ENCODE measurements around the gene NAV3. TPM values are rescaled to one million over a fixed set of nuclear protein-coding genes. Genes with fewer than 3 reads are reported as not detected.

NAV3 gene
- total and polyA plus RNA-seq, 2 experiments from 2014 or later, result 4.0 to 12.0 TPM

DNA sequence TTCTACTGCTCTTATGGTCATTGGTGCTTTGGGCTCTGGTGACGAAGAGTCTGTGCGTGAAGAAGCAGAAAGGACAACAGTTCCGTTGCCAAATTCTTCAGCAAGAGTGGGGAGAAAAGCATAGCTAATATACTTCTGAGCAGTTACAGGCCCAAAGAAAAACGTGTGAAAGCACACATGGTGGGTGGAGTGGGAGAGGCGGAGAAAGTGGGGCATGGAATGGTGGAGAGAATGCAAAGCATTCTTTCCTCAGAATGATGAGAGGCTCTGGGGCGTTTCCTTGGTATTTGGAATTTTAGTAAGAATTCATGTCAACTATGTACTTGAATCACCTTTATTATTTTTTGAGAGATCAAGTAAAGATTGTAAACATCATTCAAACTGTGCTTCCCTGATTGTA, 396.1 kb downstream of the NAV3 start:
- Mint-ChIP-seq H3K27ac (no peak overlapping the region), H3K36me3 (ENCODE audit: low read depth) (peaks cover 15% of the 10 kb centered on the region; the same call in 2 of the 3 replicates), H3K9me3 (peaks cover 10% of the 10 kb centered on the region), H3K4me1 (peaks cover 21% of the 10 kb centered on the region), H3K27me3 (ENCODE audit: insufficient read depth, low read depth, poor library complexity) (peaks cover 2% of the 10 kb centered on the region), H3K4me3 (no peak overlapping the region)
- H3F3A ChIP-seq (replicated peaks; ENCODE audit: low read depth), result no peaks in the 10 kb centered on the region
- no peak overlapping the region for H3K4me2 ChIP-seq
- H4K20me1 ChIP-seq (replicated peaks; ENCODE audit: insufficient read depth), result no peaks in the 10 kb centered on the region
- no peak overlapping the region for H3K27ac ChIP-seq (ENCODE audit: low read depth)
- ATAC-seq (no peak), DNase-seq (ENCODE audit: low spot score) (no peak)
- H3K9me2 ChIP-seq (ENCODE audit: insufficient read depth), result no peaks in the 10 kb centered on the region
- TF ChIP-seq, protein P1, sequence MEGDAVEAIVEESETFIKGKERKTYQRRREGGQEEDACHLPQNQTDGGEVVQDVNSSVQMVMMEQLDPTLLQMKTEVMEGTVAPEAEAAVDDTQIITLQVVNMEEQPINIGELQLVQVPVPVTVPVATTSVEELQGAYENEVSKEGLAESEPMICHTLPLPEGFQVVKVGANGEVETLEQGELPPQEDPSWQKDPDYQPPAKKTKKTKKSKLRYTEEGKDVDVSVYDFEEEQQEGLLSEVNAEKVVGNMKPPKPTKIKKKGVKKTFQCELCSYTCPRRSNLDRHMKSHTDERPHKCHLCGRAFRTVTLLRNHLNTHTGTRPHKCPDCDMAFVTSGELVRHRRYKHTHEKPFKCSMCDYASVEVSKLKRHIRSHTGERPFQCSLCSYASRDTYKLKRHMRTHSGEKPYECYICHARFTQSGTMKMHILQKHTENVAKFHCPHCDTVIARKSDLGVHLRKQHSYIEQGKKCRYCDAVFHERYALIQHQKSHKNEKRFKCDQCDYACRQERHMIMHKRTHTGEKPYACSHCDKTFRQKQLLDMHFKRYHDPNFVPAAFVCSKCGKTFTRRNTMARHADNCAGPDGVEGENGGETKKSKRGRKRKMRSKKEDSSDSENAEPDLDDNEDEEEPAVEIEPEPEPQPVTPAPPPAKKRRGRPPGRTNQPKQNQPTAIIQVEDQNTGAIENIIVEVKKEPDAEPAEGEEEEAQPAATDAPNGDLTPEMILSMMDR (conservative IDR thresholded peaks at IDR 0.05; ENCODE audit: low read depth in 2 of 2), result no peak
- TF ChIP-seq ETS1 (IDR thresholded peaks at IDR 0.05), result no peak
- no peak for TF ChIP-seq ZNF331 (CRISPR knock-in tag; IDR thresholded peaks at IDR 0.05; ENCODE audit: low read depth)
- TF ChIP-seq NANOG (IDR thresholded peaks at IDR 0.05; ENCODE audit: borderline replicate concordance), result no peak
- no peak overlapping the region for H2AFZ ChIP-seq
- H3K4me1 ChIP-seq (ENCODE audit: insufficient read depth), result peaks cover 24% of the 10 kb centered on the region
- H3K4me3 ChIP-seq, result no peak overlapping the region
- no peaks in the 10 kb centered on the region for H3K27me3 ChIP-seq (ENCODE audit: insufficient read depth)
- H3K79me2 ChIP-seq (replicated peaks; ENCODE audit: insufficient read depth), result no peaks in the 10 kb centered on the region
- no peaks in the 10 kb centered on the region for H3K36me3 ChIP-seq (ENCODE audit: insufficient read depth)

- peaks cover 47% of the 10 kb centered on the region for H3K4me1 Mint-ChIP-seq
- ATAC-seq (peak; percentile 93), DNase-seq (ENCODE audit: low spot score) (peak; percentile 83)
- Histone ChIP-seq H4K20me1 (replicated peaks; ENCODE audit: insufficient read depth) (no peaks in the 10 kb centered on the region), H3K27me3 (ENCODE audit: insufficient read depth) (no peaks in the 10 kb centered on the region), H3K36me3 (ENCODE audit: insufficient read depth) (no peaks in the 10 kb centered on the region), H3F3A (replicated peaks; ENCODE audit: low read depth) (no peaks in the 10 kb centered on the region), H3K4me1 (ENCODE audit: insufficient read depth) (peaks cover 43% of the 10 kb centered on the region), H3K27ac (ENCODE audit: low read depth) (peak overlapping the region; percentile 82), H3K4me2 (peak overlapping the region; percentile 31), H3K4me3 (no peak overlapping the region), H3K9me2 (ENCODE audit: insufficient read depth) (no peaks in the 10 kb centered on the region), H2AFZ (peak overlapping the region; percentile 30; the same call in 1 of the 2 replicates), H3K79me2 (replicated peaks; ENCODE audit: insufficient read depth) (no peaks in the 10 kb centered on the region)
- peak overlapping the region; percentile 83 for H3K27ac Mint-ChIP-seq
- H3K36me3 Mint-ChIP-seq (ENCODE audit: low read depth), result peaks cover 15% of the 10 kb centered on the region; the same call in 2 of the 3 replicates
- peaks cover 2% of the 10 kb centered on the region for H3K27me3 Mint-ChIP-seq (ENCODE audit: insufficient read depth, low read depth, poor library complexity)
- H3K9me3 Mint-ChIP-seq, result peaks cover 10% of the 10 kb centered on the region
- H3K4me3 Mint-ChIP-seq, result peak overlapping the region; percentile 48; the same call in 2 of the 3 replicates
- TF ChIP-seq JUNB (IDR thresholded peaks at IDR 0.05; ENCODE audit: unreplicated experiment) (no peak), ZNF331 (CRISPR knock-in tag; IDR thresholded peaks at IDR 0.05; ENCODE audit: low read depth) (no peak), STAT1 (IDR thresholded peaks at IDR 0.05; ENCODE audit: unreplicated experiment) (no peak), NANOG (IDR thresholded peaks at IDR 0.05; ENCODE audit: borderline replicate concordance) (no peak), ZNF114 (CRISPR knock-in tag; IDR thresholded peaks at IDR 0.05) (no peak), EZH2 (IDR thresholded peaks at IDR 0.05; ENCODE audit: low read depth, unreplicated experiment) (no peak), CREB1 (CRISPR knock-in tag; IDR thresholded peaks at IDR 0.05; ENCODE audit: low read depth) (no peak), ZNF462 (CRISPR knock-in tag; IDR thresholded peaks at IDR 0.05) (peak; percentile 31; the same call in 1 of the 2 replicates)
Measured at GRCh38 chr12:78229591-78230101, 399.0 kb downstream of the NAV3 start.
